Measurements from ENCODE around the gene RUNX1.
A peak's percentile ranks its signal among the peaks of the same experiment; 100 is the strongest.
"Not testable (repeated sequence)": the region's sequence is repeated elsewhere in the genome, so short reads cannot be mapped to it uniquely, and the experiment has no call there.

Gene RUNX1

DNA sequence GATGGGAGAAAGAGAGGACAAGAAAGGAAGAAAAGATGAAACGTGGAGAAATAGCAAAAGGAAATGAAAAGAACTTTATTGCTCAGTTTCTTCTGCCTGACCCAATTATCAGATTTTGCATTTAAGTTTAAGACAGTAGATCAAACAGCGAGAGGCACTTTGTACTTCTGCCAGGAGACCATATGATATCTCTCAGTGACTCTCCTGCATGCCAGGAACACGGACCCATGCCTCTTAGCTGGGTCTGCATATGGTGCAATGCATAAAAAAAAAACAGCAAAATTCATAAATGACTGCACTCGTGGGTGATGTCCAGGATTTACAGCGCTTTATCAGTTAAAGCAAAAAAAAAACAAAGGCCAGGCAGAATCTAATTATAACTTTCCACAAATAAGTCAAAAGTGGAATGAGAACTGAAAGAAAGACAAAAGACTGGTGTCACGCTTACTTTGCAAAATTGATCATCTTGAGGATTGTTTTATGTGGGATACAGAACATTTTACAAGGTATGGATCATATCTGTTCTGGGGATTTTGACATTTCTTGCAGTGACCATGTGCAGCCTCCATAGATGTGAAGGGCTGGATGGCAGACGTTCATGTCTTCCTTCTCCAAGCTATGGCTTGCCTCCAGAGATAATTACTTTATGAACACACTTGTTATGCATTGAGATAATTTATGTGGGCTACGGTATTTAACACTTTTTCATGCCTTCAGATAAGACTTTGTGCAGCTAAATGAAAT is 79.5 kb downstream of the RUNX1 start:
- DNase-seq (ENCODE audit: low spot score): no peak

- DNase-seq (ENCODE audit: low spot score): no peak
Observed at GRCh38 chr21:34968414-34969333, 80.4 kb downstream of the RUNX1 start.

GRCh38 chr21:34967509-34968289 is 81.4 kb downstream of the RUNX1 start:
- DNase-seq (ENCODE audit: low spot score): no peak

GRCh38 chr21:34966881-34967280 is 82.2 kb downstream of the RUNX1 start:
- DNase-seq (ENCODE audit: low spot score): not testable (repeated sequence)

DNA sequence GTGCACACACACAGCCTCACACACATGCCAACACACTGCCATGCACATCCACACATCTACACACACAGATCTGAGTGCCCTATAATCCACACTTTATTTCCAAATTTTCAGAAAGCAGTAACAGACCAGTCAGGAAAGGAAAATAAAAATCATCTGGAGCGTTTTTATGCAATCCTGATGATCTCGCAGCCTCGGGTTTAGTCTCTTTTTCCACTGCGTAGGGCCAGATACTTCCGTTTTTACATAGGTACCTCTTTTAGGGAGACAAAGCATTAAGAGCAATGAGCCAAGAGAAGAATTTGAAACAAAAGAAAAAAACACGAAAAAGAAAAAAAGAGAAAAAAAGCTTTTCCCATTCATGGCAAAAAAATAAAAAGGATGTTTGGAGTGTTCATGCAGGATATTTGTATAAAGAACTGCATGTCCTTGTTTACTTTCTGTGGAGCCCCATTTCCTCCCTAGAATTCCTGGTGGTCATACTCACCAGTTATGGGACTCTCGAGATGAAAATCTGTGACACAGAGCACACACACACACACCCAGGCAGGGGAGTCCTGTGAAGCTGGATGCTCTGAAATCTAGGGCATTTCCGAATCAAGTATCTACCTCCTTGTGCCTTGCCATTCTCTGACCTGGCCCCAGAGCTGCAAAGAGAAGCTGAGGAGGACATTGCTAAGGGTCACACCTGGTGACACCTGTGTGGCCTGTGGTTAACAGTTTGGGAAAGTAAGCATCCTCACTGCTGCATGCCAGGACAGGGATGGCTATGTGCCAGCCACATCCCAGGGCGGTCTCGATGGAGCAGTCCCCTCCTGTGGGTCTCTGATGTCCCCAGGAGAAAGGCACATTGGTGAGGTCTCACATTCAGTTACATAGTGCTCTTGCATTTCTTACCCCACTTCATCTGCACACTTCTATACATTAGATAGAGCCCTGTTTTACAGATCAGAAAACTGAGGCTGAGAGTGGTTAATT is 83.6 kb downstream of the RUNX1 start:
- DNase-seq (ENCODE audit: low spot score): peak; percentile 16

GRCh38 chr21:34962586-34963222 is 86.4 kb downstream of the RUNX1 start:
- DNase-seq (ENCODE audit: low spot score): no peak

DNA sequence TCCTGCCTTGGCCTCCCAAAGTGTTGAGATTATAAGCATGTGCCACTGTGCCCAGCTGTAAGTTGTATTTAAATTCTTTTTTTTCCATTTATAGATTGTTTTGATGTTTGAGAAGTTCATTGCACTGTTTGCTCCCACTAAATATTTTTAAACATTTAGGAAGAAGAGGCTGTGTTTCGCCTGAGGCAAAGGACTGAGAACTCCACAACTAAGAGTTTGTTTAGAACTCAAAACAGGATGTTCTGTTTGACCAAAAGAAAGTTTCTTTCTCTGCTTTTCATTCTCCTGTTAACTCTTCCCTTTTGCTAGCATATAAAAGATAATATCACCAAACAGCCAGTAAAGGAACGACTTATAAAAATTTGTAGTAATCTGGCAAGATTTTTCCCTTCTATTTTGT is 87.0 kb downstream of the RUNX1 start:
- no peak for DNase-seq (ENCODE audit: low spot score)

GRCh38 chr21:34960687-34961086 is 88.4 kb downstream of the RUNX1 start:
- DNase-seq (ENCODE audit: low spot score): no peak

DNA sequence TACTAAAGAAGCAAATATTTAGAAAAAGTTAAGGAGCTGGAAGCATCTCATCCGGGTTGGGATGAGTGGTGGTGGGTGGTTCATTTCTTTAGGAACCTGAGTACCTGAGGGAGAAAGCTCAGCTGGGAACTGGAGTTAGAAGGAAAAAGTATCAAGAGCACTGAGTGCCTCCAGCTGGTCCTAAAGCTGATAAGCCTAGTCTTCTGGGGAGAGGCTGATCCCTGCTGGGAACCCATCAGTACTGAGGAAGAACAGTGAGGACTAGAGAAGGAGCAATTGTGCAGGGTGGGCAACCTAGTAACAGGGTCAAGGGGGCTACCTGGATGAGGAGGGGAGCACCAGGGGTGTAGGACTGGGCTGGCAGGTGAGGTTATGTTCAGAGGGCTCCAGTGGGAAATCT is 89.5 kb downstream of the RUNX1 start:
- DNase-seq (ENCODE audit: low spot score): no peak

GRCh38 chr21:34958040-34958439 is 91.1 kb downstream of the RUNX1 start:
- DNase-seq (ENCODE audit: low spot score): no peak

DNA sequence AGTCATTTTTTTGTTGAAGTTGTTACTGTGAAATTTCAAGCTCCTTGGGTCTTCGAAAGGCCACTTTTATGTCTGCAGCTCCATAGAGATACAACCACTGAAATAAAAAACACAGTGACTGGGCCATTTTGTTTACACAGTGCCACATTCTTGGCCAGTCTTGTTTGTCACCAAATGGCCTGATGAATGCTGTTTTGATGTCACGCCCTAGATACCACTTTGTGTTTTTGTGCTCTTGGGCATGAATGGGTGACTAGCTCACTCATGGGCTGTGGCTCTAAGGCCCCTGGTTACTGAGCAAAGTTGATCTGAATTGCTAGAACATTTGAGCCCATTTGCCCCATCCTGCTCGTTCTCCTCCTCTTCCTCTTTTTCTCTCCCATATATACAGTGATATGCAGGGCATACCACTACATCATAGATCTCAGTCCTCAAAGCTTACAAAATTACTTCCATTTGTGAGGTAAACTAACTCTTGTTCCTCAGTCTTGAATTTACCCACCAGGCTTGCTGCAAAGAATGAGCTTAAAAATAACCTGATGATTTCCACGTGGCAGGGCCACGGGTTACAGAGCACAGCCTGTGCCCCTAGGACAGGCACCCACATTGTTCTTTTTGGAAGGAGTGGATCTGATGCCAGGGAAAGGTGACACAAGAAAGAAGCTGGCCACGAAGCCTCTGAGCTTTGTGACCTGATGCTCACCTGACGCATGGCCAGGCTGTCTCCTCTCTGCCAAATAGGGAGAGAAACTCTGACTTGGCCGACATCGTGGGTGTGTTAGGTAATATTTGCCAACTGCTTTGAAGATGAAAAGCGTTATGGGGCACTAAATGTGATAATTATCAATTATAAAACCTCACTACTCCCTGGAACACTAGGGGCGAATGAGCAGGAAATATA is 92.4 kb downstream of the RUNX1 start:
- no peak for DNase-seq (ENCODE audit: low spot score)

- DNase-seq (ENCODE audit: low spot score): no peak
Observed at GRCh38 chr21:34953950-34954349, 95.2 kb downstream of the RUNX1 start.

- no peak for DNase-seq (ENCODE audit: low spot score)
Observed at GRCh38 chr21:34952701-34953100, 96.4 kb downstream of the RUNX1 start.

DNA sequence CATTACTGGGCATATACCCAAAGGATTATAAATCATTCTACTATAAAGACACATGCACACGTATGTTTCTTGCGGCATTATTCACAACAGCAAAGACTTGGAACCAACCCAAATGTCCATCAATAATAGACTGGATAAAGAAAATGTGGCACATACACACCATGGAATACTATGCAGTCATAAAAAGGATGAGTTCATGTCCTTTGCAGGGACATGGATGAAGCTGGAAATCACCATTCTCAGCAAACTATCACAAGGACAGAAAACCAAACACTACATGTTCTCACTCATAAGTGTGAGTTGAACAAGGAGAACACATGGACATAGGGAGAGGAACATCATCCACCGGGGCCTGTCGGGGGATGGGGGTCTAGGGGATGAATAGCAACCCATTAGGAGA is 97.2 kb downstream of the RUNX1 start:
- not testable (repeated sequence) for DNase-seq (ENCODE audit: low spot score)

DNA sequence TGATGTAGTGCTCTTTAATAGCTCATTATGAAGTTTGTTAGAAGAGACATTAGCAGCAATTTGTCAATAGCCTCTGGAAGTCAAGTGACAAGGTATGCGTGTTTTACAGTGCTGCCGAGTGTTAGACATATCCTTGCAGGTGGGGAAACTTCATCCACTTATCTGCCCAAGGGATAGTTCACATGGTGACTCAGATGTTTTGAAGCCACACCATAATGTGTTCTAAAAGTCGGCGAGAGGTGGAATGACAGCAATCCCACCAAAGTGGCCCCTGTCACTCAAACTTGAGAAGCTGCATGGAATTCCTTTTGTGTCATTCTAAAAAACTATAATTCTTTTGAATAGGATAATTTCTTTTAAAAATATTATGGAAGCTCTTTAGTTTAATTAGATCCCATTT is 98.1 kb downstream of the RUNX1 start:
- no peak for DNase-seq (ENCODE audit: low spot score)

- DNase-seq (ENCODE audit: low spot score): no peak
Observed at GRCh38 chr21:34949499-34949898, 99.6 kb downstream of the RUNX1 start.

DNA sequence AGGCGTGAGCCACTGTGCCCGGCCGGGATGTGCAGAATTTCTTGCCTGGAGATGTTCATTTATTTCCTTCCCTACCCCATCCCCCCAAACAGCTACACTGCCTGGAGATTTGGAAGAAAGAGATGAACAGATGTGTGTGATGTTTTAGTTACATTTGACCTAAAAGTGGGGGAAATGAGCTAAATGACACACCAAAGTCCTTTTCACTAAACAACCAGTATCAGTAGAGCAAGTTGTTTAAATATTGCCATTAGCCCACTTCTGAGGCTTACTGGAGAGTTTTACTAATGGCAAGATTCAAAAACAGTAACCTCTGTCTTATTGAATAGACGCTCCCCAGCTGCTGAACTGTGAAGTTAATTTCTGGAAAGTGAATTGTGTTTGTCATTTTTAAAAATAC is 100.1 kb downstream of the RUNX1 start:
- DNase-seq (ENCODE audit: low spot score): no peak

DNA sequence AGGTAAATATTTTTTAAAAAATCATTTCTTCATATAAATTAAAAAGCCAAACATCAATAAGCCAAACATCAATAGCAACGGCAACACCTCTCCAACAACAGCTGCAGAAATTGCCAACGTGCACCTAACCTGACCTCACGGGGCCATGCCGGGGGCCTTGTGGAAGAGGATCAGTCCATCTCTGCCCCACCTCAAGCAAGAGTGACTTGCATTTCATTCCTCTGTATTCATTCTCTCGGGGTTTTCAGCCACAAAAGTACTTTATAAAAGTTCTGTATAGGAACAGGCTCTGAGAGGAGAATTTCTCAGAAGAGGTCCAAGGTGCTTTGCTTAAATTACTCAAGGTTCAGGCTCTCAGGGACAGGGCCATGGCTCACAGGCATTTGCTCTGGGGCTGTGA is 100.9 kb downstream of the RUNX1 start:
- DNase-seq (ENCODE audit: low spot score): no peak

GRCh38 chr21:34946916-34947534 is 102.1 kb downstream of the RUNX1 start:
- no peak for DNase-seq (ENCODE audit: low spot score)

Measured in kidney capillary endothelial cell (primary cell).